CD4-positive, alpha-beta T cell treated with Interleukin-17A for 1 hour (primary cell): ENCODE measurements around the gene CMC2.
A peak's percentile ranks its signal among the peaks of the same experiment; 100 is the strongest.

Experiments
- DNase-seq: peaks from one replicate; pipeline ENCODE4 v3.0.0-alpha.2; 2020

The CMC2 gene

DNA sequence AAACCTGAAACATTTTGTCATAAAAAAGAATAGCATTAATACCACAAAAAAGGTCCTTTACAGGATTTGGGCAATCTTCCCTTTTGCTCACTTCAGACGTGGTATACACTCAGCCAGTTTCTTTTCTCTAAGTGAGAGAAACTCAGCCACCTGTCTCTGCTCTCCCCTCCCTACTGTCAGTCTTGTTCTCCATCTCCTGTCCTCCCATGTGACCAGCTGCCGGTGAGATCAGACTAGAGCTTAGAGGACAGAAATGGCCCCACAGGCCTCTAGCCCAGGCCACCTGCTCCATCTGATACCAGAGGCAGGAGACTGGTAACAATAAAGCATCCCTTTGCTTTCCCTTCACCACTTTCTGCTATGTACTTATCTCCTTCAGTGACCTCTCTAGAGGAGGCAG is 34.9 kb downstream of the CMC2 start:
- no peak for DNase-seq

DNA sequence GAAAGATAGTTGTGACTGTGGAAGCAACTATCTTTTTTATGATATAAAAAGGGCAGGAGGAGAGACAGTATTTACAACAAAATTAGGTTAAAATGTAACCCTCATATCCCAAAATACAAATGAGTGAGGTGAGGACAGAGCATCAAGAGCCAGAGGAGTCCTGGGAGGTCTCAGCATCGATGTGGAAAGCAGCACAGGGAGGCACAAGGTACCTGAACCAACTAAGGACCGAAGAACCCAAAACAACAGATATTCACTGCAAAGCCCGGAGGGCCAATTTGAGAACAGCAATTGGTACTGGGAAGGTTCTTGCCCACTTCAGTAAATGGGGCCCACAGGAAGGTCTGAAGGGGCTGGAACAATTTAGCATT is 37.6 kb downstream of the CMC2 start:
- no peak for DNase-seq

DNA sequence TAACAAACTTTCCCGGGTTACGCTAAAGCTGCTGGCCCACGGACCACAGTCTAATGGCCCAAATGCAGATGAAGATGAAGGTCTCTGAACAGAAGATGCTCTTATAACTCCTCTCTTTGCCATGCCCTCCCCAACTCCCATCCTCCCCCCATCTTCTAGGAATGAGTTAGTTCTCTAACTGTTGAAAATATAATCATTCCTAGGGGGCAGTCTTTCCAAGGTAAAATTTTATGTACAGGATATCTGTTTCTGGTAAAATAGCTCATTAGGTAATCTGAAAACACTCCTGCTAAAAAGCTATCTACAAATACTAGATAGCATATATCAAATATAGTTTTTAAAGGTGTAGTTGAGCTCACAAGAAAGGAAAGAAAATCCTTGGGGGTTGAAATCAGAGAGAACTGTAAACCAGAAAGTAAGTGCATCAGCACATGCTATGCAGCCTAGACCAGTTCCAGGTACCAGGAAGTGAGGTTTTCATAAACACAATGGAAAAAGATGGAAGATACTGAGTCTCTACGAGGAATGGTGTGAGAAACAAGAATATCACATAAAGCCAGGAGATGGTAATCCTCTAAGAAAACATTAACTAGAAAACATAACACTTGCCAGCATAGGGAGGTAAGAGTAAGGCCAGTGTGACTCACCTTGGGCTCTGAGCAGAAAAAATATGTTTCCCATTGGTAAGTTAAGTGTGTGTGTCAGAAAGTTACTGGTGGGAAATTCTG is 38.1 kb downstream of the CMC2 start:
- no peak for DNase-seq

DNA sequence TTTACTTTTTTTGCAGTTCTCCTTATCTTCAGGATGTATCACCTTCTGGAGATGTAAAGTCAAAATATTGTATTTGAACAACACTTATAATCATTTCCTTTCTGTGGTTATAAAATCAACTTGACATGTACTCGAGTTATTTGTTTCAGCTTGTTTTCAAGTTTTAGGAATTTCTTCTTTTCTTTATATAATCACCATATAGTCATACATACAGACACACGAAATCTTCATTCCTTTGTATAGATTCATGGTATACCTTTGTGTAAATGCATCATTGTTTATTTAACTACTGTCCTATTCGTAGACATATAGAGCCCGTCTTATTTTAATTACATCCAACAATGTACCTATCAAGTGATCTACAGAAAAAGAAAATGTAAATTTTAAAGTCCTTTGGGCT is 40.1 kb downstream of the CMC2 start:
- no peak for DNase-seq

DNA sequence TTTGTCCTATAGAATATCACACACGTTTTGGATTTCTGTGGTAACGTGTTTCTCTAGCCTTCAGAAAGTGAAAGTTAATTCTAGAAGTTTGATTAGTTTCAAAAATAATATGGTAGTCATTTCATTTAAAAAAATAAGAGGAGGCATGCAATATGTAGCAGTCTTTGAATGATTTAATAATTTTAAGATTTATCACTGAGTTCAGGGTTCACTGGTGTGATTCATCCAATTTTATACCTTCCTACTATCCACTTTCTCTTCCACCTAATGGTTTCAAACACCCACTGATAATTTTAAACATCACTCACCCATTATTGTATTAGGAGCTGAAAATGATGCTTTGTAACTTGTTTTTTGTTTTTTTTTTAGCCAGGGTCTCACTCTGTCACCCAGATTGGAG is 42.3 kb downstream of the CMC2 start:
- no peak for DNase-seq

DNA sequence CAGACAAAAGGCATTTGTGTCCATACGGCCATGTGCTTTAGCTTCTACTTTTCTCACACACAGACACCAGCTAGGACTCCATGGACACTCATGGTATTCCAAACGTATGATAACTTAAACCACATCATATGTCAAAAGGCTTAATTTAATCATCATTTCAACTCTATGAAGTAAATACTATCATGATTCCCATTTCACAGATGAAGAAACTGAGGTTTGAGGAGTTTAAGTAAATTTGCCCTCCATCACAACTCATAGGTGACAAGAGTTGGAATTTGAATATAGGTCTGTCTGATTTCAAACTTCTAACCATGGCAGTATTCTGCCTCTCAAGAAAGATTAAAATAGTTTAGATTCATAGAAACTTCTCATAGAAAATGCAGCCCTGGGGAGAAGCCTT is 43.8 kb downstream of the CMC2 start:
- DNase-seq: no peak

DNA sequence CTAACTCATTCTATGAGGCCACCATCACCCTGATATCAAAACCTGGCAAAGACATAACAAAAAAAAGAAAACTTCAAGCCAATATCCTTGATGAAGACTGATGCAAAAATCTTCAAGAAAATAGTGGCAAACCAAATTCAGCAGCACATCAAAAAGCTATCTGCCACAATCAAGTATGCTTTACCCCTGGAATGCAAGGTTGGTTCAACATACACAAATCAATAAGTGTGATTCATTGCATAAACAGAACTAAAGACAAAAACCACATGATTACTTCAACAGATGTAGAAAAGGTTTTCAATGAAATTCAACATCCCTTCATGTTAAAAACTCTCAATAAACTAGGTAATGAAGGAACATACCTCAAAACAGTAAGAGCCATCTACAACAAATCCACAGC is 48.4 kb downstream of the CMC2 start:
- DNase-seq: no peak

GRCh38 chr16:80954985-80955384 is 51.7 kb downstream of the CMC2 start:
- DNase-seq: no peak

DNA sequence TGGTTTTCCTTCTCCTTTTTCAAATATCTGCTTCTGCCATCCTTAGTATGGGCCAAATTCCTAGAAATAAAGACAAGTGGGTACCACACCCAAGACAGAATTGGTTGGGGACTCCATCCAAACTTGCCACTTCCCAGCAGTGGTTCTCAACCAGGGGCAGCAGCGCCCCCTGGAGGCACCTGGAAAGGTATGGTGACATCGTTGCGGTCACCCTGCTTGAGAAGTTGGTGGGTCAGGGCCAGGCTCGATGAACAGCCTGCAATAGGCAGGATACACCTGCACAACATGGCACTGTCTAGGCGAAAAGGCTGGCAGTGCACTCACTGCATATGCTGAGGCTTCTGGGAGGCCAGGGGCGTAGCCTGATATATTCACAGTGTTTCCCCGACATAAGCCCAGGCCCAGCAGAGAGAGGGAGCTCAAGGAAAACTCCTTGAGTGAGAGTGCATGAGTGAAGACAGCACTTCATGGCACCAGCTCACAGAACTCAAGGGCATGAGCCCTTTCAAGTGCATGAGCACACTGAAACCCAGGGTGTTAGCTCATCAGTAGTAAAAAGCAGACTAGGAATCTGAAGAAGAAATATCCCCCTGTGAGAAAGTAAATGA is 57.7 kb downstream of the CMC2 start:
- DNase-seq: no peak

DNA sequence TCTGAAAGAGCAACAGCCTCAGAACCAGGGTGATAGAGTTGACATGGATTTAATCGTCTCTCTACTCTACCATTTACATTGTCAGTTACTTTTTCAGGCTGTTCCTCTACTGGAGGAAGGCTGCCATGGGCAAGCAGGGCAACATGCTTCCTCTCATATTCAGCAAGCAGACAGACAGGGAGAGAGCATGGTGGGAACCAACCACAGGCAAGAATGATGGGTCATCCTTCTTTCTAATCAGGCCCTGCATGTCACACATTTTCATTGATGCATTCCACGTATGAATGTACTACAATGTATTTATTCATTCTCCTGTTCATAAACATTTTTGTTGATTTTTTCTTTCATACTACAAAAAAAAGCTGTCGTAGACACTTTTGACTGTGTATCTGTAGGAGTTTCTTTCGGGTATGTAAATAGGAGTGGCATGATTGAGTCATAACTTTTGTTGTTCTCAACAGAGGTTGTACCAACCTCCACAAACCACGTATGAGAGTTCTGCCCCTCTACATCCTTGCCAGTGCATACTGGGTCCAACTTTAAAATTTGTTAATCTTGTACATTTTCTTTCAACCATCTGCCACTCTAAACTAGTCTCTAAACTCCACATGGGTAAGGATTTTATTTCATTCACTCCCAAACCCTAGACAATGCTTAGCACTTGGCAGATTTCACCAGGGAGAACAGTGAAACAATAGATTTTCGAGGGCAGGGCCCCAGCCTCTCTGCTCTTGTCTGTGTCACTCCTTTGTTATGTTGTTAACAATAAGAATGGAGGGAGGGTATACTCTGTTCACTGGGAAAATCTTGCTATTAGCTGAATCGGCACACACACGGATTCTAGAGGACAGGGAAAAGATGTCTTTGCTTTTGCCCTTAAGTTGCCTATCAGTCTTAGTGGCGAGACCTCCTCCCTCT is 58.7 kb downstream of the CMC2 start:
- no peak for DNase-seq

DNA sequence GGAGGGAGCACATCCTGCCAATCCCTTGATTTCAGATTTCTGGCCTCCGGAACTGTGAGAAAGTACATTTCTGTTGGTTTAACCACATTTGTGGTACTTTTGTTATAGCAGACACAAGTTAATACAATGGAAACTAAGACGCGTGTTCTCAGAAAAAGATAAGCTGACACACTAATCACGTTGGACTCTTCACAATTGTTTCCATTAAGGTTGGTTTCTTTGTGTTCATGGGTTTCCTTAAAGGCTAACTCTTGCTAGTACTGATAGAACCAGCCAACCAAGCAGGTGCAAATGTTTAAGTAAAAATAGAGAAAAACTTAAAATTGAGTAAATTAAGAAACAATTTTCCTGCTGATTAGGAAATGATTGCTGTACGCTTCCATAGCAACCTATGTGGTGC is 59.4 kb downstream of the CMC2 start:
- DNase-seq: no peak

DNA sequence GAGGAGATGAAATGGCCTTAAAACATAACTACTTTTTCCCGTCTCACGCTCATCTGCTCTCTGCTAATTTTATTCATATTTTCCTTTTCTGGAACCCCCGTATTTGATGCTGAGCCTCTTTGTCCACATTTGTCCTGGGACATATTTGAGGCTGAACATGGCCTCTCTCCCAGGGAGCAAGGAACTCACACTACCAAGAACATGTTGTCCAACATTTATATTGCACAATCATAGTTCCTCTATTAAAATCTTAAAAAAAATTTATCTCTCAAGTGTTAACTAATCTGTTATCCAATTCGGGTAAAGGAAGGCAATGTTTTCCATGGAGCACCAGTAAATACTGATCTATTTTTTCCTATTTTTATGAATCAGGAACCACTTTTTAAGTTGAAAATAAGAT is 60.2 kb downstream of the CMC2 start:
- no peak for DNase-seq

DNA sequence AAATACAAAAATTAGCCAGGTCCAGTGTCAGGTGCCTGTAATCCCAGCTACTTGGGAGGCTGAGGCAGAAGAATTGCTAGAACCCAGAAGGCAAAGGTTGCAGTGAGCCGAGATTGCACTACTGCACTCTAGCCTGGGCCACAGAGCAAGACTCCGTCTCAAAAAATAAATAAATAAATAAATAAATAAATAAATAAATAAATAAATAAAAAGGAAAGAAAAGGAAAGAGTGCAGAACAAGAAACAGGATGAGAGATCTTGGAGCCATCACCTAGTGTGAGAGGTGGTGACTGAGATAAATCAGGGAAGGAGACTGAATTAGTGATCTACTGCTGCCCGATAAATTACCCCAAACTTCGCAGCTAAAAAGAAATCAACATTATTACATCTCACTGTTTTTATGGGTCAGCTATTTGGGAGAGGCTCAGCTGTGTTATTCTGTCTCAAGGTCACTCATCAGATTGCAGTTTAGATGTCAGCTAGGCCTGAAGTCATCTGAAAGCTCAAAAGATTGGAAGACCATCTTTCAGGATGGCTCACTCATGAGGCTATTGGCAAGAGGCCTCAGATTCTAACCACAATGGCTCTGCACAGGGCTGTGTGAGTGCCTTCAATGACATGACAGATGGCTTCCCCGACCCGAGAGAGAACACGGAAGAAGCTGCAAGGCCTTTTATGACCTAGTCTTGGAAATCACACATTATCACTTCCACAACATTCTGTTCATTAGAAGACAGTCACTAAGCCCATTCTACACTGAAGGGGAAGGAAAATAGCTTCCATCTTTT is 66.4 kb downstream of the CMC2 start:
- no peak for DNase-seq

- no peak for DNase-seq
Measured at GRCh38 chr16:80938879-80939260, 67.8 kb downstream of the CMC2 start.

- DNase-seq: no peak
Measured at GRCh38 chr16:80938004-80938878, 68.4 kb downstream of the CMC2 start.

DNA sequence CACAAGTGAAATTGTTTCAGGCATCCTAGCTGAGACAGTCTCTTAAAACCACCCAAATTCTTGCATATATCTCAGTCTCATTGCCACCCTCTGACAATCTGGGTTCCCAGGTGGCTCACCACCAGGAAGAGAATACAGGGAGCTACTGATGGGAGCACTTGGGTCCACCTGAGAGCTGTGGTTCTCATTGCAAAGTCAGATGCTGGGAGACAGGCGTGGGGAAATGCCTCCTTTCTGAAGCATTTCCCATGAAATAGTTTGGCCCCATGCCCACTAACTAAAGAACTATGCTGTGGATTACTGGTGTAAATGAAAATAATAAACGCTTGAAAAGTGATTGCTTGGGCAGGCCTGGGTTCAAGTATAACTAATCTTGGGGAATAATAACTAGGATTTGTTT is 70.3 kb downstream of the CMC2 start:
- DNase-seq: no peak

DNA sequence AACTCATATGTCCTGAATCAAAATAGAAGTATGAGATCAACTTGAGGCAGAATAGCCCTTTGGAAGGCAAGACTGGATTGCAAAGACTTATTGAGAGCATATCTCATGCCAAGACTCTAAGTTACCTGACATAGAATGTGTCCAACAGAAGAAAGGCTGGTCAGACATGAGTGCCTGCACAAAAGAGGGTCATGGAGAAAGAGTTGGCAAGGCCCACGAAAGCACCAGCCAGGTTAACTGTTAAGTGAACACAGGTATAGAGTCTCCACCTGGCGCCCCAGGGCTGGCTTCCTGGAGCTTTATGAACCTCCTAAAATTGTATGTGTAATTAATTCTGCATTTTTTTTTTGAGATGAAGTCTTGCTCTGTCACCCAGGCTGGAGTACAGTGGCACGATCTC is 71.0 kb downstream of the CMC2 start:
- no peak for DNase-seq

- DNase-seq: no peak
Measured at GRCh38 chr16:80932708-80933095, 74.0 kb downstream of the CMC2 start.

GRCh38 chr16:80931801-80932707 is 74.6 kb downstream of the CMC2 start:
- peak; percentile 5 for DNase-seq

DNA sequence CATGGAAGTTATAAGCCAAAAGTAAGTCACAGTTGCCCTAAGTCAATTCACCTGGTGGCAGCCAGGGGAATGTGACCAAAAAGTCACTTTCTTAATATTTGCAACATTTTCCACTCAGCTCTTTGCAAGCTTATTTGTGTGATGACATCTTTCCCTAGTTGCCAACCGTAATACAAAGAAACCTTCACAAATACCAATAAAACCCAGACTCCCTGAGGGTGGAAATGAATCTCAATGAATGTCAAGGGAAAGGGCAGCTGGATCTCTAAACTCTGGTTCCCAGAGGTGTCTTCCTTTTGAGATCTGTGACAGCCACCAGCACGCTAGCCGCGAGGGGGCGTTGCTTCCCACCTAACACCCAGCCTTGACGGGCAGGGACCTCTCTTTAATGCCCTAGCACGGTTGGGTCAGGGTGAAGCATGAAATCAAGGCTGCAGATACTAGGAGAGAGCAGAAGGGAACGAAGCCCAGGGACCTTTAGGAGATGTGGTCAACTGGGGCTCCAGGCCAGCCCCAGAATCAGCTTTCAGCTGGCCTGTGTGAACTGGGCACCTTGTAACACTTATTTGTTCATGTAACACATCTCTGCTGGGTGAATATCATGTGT is 82.2 kb downstream of the CMC2 start:
- DNase-seq: peak; percentile 35

DNA sequence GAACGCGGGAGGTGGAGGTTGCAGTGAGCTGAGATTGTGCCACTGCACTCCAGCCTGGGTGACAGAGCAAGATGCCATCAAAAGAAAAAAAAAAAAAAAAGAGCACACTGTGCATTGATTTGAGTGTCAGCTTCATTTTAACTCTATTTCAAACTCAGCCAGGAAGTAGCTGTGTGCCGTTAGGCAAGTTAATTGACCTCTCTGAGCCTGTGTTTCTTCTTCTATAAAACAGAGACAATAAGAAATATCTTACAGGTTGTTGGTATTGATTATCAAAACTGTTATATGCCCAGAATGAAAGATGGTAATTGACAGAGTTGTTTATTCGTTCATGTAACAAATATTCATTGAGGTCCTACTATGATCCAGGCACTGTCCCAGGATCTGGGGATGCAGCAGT is 83.3 kb downstream of the CMC2 start:
- no peak for DNase-seq
